HFF-Myc (cell line): ENCODE data around the gene ADAMTS10.

Source experiments
- DNase-seq: peaks from one replicate; pipeline ENCODE4 v3.0.0-alpha.2; 2011; ENCODE audit warnings: low read depth; ENCODE audit errors: extremely low read depth
- H3K4me3 ChIP-seq: replicated peaks from 2 replicates; pipeline ENCODE4 v1.5.1; 2011; ENCODE audit warnings: low read depth, mild to moderate bottlenecking, control low read depth, low read length
- TF ChIP-seq, protein P1 (sequence below): IDR thresholded peaks from 2 replicates; pipeline ENCODE4 v1.5.1; 2012; ENCODE audit warnings: mild to moderate bottlenecking, low read depth, low read length, control low read depth; ENCODE audit errors: missing control alignments

ADAMTS10 gene

DNA sequence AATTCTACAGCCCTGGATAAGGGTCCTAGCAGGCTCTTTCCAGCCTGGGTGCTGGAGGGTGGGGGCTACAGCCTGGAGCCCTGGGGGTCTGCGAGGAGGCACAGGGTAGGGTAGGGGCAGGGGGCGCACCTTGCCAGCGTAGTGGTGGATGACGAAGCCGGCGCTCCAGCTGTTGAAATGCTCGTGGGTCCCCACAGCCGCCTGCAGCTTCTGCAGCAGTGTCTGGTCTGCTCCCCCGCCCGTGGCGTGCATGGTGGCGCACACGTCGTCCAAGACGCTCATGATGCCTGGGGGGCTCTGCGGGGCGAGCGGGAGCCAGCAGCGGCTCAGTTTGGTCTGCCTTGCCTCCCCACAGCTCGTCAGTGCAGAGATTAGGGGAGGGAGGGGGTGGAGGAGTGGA lies 66.3 kb downstream of the ADAMTS10 start:
- TF ChIP-seq, protein P1, sequence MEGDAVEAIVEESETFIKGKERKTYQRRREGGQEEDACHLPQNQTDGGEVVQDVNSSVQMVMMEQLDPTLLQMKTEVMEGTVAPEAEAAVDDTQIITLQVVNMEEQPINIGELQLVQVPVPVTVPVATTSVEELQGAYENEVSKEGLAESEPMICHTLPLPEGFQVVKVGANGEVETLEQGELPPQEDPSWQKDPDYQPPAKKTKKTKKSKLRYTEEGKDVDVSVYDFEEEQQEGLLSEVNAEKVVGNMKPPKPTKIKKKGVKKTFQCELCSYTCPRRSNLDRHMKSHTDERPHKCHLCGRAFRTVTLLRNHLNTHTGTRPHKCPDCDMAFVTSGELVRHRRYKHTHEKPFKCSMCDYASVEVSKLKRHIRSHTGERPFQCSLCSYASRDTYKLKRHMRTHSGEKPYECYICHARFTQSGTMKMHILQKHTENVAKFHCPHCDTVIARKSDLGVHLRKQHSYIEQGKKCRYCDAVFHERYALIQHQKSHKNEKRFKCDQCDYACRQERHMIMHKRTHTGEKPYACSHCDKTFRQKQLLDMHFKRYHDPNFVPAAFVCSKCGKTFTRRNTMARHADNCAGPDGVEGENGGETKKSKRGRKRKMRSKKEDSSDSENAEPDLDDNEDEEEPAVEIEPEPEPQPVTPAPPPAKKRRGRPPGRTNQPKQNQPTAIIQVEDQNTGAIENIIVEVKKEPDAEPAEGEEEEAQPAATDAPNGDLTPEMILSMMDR, result no peak
- no peak for DNase-seq
- H3K4me3 ChIP-seq, result no peak overlapping the region

DNA sequence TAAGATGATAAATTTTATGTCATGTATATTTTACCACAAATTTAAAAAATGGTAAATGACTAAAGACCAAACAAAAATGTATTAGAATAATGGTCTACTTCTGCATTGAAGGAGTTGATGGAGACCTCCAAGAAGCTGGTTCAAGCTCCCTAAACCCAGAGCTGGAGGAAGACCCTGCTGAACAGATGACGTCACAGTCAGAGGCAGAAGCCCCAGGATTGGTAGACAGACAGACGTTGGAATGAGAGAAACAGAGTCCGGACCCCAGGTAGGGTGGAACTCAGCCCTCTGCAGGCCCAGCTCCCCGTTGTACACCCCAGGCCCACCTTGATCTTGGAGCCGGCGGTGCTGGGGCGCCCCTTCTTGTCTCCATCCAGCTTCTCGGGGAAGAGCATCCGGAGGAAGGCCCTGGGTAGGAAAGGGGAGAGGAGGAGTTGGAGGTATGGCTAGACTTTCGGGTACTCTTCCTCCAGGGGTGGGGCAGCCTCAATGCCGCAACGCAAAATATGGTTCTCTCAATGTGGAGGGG lies 70.8 kb downstream of the ADAMTS10 start:
- DNase-seq, result no peak
- H3K4me3 ChIP-seq, result no peak overlapping the region
- TF ChIP-seq, protein P1, result no peak

DNA sequence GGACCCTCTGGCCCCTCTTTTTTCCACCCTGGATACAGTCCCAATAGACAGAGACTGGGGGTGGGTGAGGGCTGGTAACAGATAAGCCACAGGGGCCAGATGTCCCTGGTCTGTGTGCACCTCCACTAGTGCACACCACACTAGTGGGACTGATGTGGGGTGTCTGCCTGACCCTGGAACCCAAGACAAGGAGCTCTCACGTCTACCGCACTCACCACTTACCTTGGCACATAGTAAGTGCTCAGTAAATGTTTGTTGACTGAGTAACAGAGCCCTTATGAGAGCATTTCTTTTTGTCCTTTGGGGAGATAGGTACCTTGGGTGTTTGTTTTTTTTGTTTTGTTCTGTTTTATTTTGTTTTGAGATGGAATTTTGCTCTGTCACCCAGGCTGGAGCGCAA lies 73.4 kb downstream of the ADAMTS10 start:
- DNase-seq, result no peak
- no peak overlapping the region for H3K4me3 ChIP-seq

DNA sequence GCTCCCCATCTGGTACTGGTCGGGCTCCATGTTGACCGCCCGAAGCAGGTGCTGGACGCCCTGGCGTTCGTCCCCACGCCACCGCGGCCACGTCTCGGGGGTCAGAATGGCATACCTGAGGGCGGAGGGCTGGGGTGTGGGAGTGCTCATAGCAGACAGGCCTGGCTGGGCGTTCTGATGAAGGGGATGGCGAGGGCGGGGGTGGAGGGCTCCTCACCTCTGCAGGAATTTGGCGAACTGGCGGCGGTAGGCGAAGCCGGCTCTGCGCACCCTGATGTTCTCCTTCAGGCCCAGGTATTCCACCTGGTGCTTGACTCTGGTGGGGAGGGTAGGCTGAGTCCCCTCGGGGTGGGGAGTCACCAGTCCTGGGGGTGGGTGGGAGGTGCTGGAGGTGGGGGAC lies 74.2 kb downstream of the ADAMTS10 start:
- no peak overlapping the region for H3K4me3 ChIP-seq
- DNase-seq, result no peak
- TF ChIP-seq, protein P1, result no peak

More for the DNA sequence above, 73.4 kb downstream of the ADAMTS10 start:
- TF ChIP-seq, protein P1, result no peak

DNA sequence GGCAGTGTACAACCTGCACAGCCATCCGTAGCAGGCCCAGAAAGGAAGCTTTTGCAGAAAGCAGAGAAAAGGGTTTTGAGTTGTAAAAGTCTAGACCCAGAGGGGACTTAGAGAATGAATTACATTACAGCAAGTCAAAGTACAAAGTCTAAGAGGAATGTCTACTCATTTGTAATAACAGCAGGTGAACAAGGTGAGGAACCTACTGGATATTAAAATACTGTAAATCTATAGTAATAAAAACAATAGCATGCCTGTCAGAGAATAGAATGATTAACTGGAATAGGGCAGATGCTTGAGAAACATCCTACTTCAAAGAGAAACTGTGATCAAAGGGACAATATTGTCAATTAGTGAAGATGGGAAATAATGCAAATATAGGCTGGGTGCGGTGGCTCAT lies 78.3 kb downstream of the ADAMTS10 start:
- H3K4me3 ChIP-seq, result no peak overlapping the region

DNA sequence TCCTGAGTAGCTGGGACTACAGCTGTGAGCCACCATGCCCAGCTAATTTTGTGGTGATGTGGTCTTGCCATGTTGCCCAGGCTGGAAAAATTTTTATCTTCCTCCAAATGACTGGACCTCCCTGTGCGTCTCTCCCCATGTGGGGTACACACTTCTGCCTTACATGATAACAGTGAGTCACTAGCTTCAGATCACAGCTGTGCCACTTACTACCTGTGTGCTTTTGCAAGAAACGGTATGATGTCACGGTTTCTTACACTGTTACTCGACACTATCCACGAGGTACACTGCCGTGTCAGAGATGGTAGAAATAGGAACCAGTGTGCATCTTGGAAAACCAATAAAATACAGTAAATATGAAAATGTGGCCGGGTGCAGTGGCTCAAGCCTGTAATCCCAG lies 79.0 kb downstream of the ADAMTS10 start:
- H3K4me3 ChIP-seq, result no peak overlapping the region
- TF ChIP-seq, protein P1, result no peak
- DNase-seq, result no peak

More for the DNA sequence above, 78.3 kb downstream of the ADAMTS10 start:
- DNase-seq, result no peak
- TF ChIP-seq, protein P1, result no peak
